ENCODE data around the gene PGGT1B.

PGGT1B gene

GRCh38 chr5:115179394-115180164 lies 83.1 kb downstream of the PGGT1B start:
- DNase-seq (ENCODE audit: low read depth) = peak; percentile 6
- H3K4me3 ChIP-seq (ENCODE audit: low read depth, low read length) = peak overlapping the region; percentile 51
- no peak for TF ChIP-seq CTCF (conservative IDR thresholded peaks at IDR 0.05; ENCODE audit: low read depth, low read length)

GRCh38 chr5:115179030-115179393 lies 83.7 kb downstream of the PGGT1B start:
- H3K4me3 ChIP-seq (ENCODE audit: low read depth, low read length) = no peak overlapping the region
- no peak for DNase-seq (ENCODE audit: low read depth)
- TF ChIP-seq CTCF (conservative IDR thresholded peaks at IDR 0.05; ENCODE audit: low read depth, low read length) = no peak

GRCh38 chr5:115170929-115171510 lies 91.7 kb downstream of the PGGT1B start:
- H3K4me3 ChIP-seq (ENCODE audit: low read depth, low read length) = peak overlapping the region; percentile 81
- no peak for TF ChIP-seq CTCF (conservative IDR thresholded peaks at IDR 0.05; ENCODE audit: low read depth, low read length)
- peak; percentile 5 for DNase-seq (ENCODE audit: low read depth)

- TF ChIP-seq CTCF (conservative IDR thresholded peaks at IDR 0.05; ENCODE audit: low read depth, low read length) = no peak
- peak; percentile 29 for DNase-seq (ENCODE audit: low read depth)
- peak overlapping the region; percentile 81 for H3K4me3 ChIP-seq (ENCODE audit: low read depth, low read length)
Measured at GRCh38 chr5:115170134-115170928, 92.3 kb downstream of the PGGT1B start.

- peak; percentile 92 for DNase-seq (ENCODE audit: low read depth)
- peak within 1 kb of the TSS; percentile 81 for H3K4me3 ChIP-seq (ENCODE audit: low read depth, low read length)
- TF ChIP-seq CTCF (conservative IDR thresholded peaks at IDR 0.05; ENCODE audit: low read depth, low read length) = peak; percentile 25
Measured at GRCh38 chr5:115169487-115170133, 93.1 kb downstream of the PGGT1B start, which contains the start of gene TRIM36. Gene TRIM36, minus strand, starts transcription at chr5:115169908. Its CDS starts 274 bp downstream, at chr5:115169634.

- H3K4me3 ChIP-seq (ENCODE audit: low read depth, low read length) = peak overlapping the region; percentile 81
- TF ChIP-seq CTCF (conservative IDR thresholded peaks at IDR 0.05; ENCODE audit: low read depth, low read length) = no peak
- DNase-seq (ENCODE audit: low read depth) = peak; percentile 4
Measured at GRCh38 chr5:115168829-115169486, 93.7 kb downstream of the PGGT1B start.

Measured in choroid plexus epithelial cell (primary cell).